Endothelial cell (in vitro differentiated cells): Measurements from ENCODE around the gene HTR7. TPM values are rescaled to one million over a fixed set of nuclear protein-coding genes. Genes with fewer than 3 reads are reported as not detected.

Experiments used
- DNase-seq: peaks from one replicate; pipeline ENCODE4 v3.0.0; 2021; ENCODE audit warnings: low spot score
- H3K27ac Mint-ChIP-seq: one replicate; pipeline ENCODE4 v1.8.0; 2021; ENCODE audit warnings: mixed read lengths, inconsistent platforms; ENCODE audit not compliant: unreplicated experiment
- H3K27me3 Mint-ChIP-seq: one replicate; pipeline ENCODE4 v1.8.0; 2021; ENCODE audit warnings: mild to moderate bottlenecking, moderate library complexity, mixed read lengths, inconsistent platforms; ENCODE audit not compliant: unreplicated experiment
- H3K36me3 Mint-ChIP-seq: one replicate; pipeline ENCODE4 v1.8.0; 2021; ENCODE audit warnings: mild to moderate bottlenecking, low read depth, mixed read lengths, inconsistent platforms; ENCODE audit not compliant: unreplicated experiment
- H3K4me1 Mint-ChIP-seq: one replicate; pipeline ENCODE4 v1.8.0; 2021; ENCODE audit warnings: mild to moderate bottlenecking, mixed read lengths, inconsistent platforms; ENCODE audit not compliant: unreplicated experiment
- H3K4me3 Mint-ChIP-seq: one replicate; pipeline ENCODE4 v1.8.0; 2021; ENCODE audit warnings: mild to moderate bottlenecking, mixed read lengths, inconsistent platforms; ENCODE audit not compliant: unreplicated experiment
- H3K9me3 Mint-ChIP-seq: one replicate; pipeline ENCODE4 v1.8.0; 2021; ENCODE audit warnings: mixed read lengths, inconsistent platforms; ENCODE audit not compliant: unreplicated experiment
- CTCF ChIP-seq: fragments of 200-600 bp; sonication (generic); IDR thresholded peaks from one replicate; pipeline ENCODE4 v1.5.0; 2021; ENCODE audit warnings: antibody characterized with exemption; ENCODE audit not compliant: unreplicated experiment
- total RNA-seq: library from RNA; stranded (reverse); fragmentation: NEBNext Ultra II Directional; extraction: Animal tissue kit (Norgen Biotek cat#: 25700); gene quantifications from one replicate; pipeline ENCODE4 v1.2.1, GENCODE V29; 2021; ENCODE audit not compliant: unreplicated experiment

HTR7 gene
- total RNA-seq, 1 donor from 2014 or later, result 7.3 TPM

DNA sequence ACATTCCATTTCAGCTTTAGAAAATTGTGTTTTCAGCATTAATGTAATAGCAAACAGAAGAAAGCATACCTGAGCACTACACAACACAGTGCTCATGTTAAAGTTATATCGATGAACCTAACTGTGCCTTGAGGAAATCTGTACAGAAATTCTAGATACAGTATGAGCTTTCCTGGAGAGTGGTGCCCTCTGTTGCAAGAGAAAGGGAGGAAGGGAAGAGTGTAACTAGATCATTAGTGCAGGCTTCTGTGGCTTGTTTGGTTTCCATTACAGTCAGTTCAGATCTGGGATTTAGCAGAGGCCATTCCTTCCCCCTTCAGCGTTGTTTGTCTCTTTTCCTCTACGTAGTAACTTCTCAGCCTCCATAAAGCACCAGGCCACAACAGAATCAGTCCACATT lies 139.7 kb downstream of the HTR7 start:
- Mint-ChIP-seq H3K27me3 (no peaks in the 10 kb centered on the region), H3K9me3 (no peaks in the 10 kb centered on the region), H3K27ac (no peak overlapping the region), H3K4me3 (no peak overlapping the region), H3K4me1 (no peaks in the 10 kb centered on the region), H3K36me3 (no peaks in the 10 kb centered on the region)
- TF ChIP-seq CTCF, result no peak
- DNase-seq, result no peak

DNA sequence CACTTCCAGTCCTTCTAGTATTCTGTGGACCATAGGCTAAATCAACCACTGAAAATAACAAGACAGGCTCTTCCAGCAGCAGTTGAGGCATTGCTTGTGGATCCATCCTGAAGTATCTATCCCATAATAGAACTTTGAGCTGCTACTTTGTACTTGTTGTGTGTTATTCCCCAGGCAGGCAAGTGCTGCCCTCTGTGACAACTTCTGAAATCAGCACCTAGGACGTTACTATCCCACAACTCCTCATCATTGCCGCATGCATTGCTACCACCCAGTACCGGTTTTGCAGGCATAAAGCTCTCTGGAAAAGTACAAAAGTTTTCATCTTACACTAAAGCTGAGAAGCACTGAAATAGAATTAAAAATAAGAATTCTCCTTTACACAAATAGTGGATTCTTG lies 145.3 kb downstream of the HTR7 start:
- Mint-ChIP-seq H3K9me3 (no peaks in the 10 kb centered on the region), H3K27me3 (peaks cover 1% of the 10 kb centered on the region), H3K4me3 (no peak overlapping the region), H3K4me1 (no peaks in the 10 kb centered on the region), H3K27ac (no peak overlapping the region), H3K36me3 (no peaks in the 10 kb centered on the region)
- TF ChIP-seq CTCF, result no peak
- DNase-seq, result no peak

DNA sequence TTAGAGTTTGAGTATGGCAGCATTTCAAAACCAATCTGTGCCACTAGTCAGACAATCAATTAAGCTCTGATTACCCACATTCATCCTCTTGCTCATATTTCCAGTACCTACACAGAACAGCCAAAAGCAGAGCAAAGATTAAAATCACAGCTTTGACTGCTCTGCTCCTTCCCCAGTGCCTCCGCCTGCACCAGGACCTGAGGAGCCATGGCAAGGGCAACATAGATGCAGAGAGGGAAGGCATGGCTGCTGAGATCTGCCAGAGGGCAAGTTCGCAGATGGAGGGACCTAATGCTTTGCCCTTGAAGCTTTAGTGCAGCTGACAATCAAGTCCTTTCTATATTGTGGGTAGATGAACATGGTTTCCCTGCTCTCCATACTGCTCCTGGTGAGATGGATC lies 148.1 kb downstream of the HTR7 start:
- no peaks in the 10 kb centered on the region for H3K36me3 Mint-ChIP-seq
- H3K4me3 Mint-ChIP-seq, result no peak overlapping the region
- H3K27ac Mint-ChIP-seq, result no peak overlapping the region
- no peak for TF ChIP-seq CTCF
- peaks cover 1% of the 10 kb centered on the region for H3K27me3 Mint-ChIP-seq
- no peaks in the 10 kb centered on the region for H3K9me3 Mint-ChIP-seq
- no peaks in the 10 kb centered on the region for H3K4me1 Mint-ChIP-seq
- DNase-seq, result no peak

GRCh38 chr10:90707657-90708056 lies 150.2 kb downstream of the HTR7 start:
- no peak overlapping the region for H3K27ac Mint-ChIP-seq
- H3K27me3 Mint-ChIP-seq, result peaks cover 1% of the 10 kb centered on the region
- H3K4me1 Mint-ChIP-seq, result peaks cover 3% of the 10 kb centered on the region
- no peak overlapping the region for H3K4me3 Mint-ChIP-seq
- no peak for DNase-seq
- TF ChIP-seq CTCF, result no peak
- no peaks in the 10 kb centered on the region for H3K36me3 Mint-ChIP-seq
- H3K9me3 Mint-ChIP-seq, result no peaks in the 10 kb centered on the region

GRCh38 chr10:90701428-90701827 lies 156.4 kb downstream of the HTR7 start:
- peaks cover 3% of the 10 kb centered on the region for H3K27me3 Mint-ChIP-seq
- no peak for TF ChIP-seq CTCF
- no peak overlapping the region for H3K4me3 Mint-ChIP-seq
- H3K4me1 Mint-ChIP-seq, result peaks cover 3% of the 10 kb centered on the region
- DNase-seq, result no peak
- H3K36me3 Mint-ChIP-seq, result no peaks in the 10 kb centered on the region
- no peak overlapping the region for H3K27ac Mint-ChIP-seq
- no peaks in the 10 kb centered on the region for H3K9me3 Mint-ChIP-seq
